ENCODE data around the gene UTRN. TPM values are rescaled to one million over a fixed set of nuclear protein-coding genes. Genes with fewer than 3 reads are reported as not detected.

Gene UTRN
- total and polyA plus RNA-seq, 8 donors, result 144 to 253 (median 198) TPM

DNA sequence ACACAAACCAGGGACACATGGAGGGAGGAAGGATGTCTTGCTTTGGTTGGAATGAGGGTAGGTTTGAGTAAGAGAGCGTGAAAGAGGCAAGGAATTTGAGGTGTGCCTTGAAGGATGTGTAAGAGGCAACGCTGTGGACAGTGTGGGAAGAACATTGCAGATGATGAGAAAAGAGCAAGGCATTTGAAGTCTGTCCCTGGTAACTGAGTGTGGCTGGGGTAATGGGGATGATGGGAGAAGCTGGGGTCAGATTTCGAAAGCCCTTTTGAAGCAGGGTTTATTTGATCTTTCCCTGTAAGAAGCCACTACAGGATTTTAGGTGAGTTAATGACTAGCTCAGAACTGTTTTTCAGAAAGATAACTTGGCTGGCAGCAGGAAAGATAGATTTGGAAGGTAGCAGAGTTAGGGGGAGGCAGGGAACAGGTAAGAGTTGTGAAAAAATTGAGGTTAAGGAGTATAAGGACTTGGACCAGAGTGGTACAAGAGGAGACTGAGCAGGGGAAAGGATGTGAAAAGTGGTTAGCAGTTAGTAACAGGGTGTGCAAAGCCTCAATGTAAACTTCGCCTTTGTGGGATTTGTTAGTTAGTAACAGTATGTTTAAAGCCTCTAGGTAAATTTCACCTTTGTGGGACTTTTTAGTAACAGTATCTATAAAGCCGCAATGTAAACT lies 17.7 kb downstream of the UTRN start:
- Histone ChIP-seq H3K4me3 (no peak overlapping the region), H3K27me3 (no peaks in the 10 kb centered on the region), H3K4me1 (peaks cover 6 to 31% of the 10 kb centered on the region in 2 donors), H3K9me3 (no peaks in the 10 kb centered on the region), H3K36me3 (no peaks in the 10 kb centered on the region), H3K27ac (no peak overlapping the region)
- intact Hi-C loops (cut with DNase I), result no loop called here
- ATAC-seq (peak; percentile 71), DNase-seq (no peak)
- TF ChIP-seq CTCF (IDR thresholded peaks at IDR 0.05), result no peak

DNA sequence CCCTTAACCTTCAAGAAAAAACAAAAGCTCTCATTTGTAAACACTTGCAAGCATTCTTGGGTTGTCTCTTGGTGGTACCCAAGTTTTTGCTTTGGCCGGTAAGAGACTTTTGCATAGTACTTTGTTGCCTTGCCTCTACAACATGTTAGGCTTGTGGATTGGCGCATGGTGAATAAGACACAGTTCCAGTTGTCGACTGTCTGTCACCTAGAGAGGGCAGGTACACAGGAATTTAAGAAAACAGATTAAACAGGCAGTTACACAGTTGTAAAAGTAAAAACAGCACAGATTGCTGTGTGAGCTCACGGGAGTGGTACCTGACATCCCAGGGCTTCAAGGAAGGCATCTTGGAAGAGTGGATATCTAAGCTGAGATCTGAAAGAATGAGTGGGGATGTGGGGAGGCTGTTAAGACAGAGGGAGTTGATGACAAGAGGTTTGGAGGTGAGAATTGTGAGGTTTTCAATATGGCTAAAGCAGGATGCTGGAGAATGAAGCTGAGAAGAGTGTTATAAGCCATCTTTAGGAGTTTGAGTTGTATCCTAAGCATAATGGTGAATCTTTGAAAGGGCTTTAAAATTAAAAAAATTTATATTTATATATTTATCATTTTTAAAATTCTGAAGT lies 19.2 kb downstream of the UTRN start:
- H3K4me3 ChIP-seq, result no peak overlapping the region
- no peaks in the 10 kb centered on the region for H3K9me3 ChIP-seq
- intact Hi-C loops (cut with DNase I), result no loop called here
- TF ChIP-seq CTCF (IDR thresholded peaks at IDR 0.05), result no peak
- DNase-seq (no peak), ATAC-seq (no peak)
- peaks cover 0 to 15% of the 10 kb centered on the region in 2 donors for H3K36me3 ChIP-seq
- no peaks in the 10 kb centered on the region for H3K27me3 ChIP-seq
- H3K4me1 ChIP-seq, result peaks cover 0 to 28% of the 10 kb centered on the region in 2 donors
- H3K27ac ChIP-seq, result no peak overlapping the region

GRCh38 chr6:144305567-144305966 lies 20.4 kb downstream of the UTRN start:
- H3K27ac ChIP-seq, result no peak overlapping the region
- ATAC-seq (no peak), DNase-seq (no peak)
- no peaks in the 10 kb centered on the region for H3K27me3 ChIP-seq
- H3K36me3 ChIP-seq, result peaks cover 0 to 26% of the 10 kb centered on the region in 2 donors
- peaks cover 0 to 28% of the 10 kb centered on the region in 2 donors for H3K4me1 ChIP-seq
- H3K9me3 ChIP-seq, result no peaks in the 10 kb centered on the region
- intact Hi-C loops (cut with DNase I), result no loop called here
- TF ChIP-seq CTCF (IDR thresholded peaks at IDR 0.05), result no peak
- H3K4me3 ChIP-seq, result no peak overlapping the region

GRCh38 chr6:144305985-144306384 lies 20.9 kb downstream of the UTRN start:
- Histone ChIP-seq H3K4me1 (peaks cover 0 to 31% of the 10 kb centered on the region in 2 donors), H3K4me3 (no peak overlapping the region), H3K27me3 (no peaks in the 10 kb centered on the region), H3K9me3 (no peaks in the 10 kb centered on the region), H3K27ac (no peak overlapping the region), H3K36me3 (peaks cover 0 to 26% of the 10 kb centered on the region in 2 donors)
- DNase-seq, result no peak
- TF ChIP-seq CTCF (IDR thresholded peaks at IDR 0.05), result no peak
- intact Hi-C loops (cut with DNase I), result no loop called here
- ATAC-seq, result peak; percentile 16

DNA sequence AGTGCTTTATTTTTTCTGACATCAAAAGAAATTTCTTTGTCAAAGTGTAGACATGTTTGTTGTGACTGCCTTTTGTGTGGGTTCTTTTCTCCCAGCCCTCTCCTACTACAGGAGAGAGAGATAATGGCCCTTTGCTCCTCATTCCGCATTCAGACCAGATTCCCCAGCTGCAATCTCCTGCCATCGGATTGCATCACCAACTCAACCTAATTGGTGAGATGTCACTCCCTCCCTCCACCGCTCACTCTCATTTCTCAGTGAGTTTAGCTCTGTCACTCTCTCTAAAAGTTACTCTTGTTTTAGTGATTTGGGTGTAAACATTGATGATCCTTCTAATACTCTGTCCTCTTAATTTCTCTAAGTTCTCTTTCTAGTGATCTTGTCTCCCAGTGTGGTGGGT lies 22.7 kb downstream of the UTRN start:
- H3K4me3 ChIP-seq, result no peak overlapping the region
- peaks cover 0 to 26% of the 10 kb centered on the region in 2 donors for H3K36me3 ChIP-seq
- H3K4me1 ChIP-seq, result peaks cover under 1 to 45% of the 10 kb centered on the region in 2 donors
- ATAC-seq (no peak), DNase-seq (no peak)
- no peaks in the 10 kb centered on the region for H3K9me3 ChIP-seq
- intact Hi-C loops (cut with DNase I), result no loop called here
- TF ChIP-seq CTCF (IDR thresholded peaks at IDR 0.05), result no peak
- no peak overlapping the region for H3K27ac ChIP-seq
- H3K27me3 ChIP-seq, result no peaks in the 10 kb centered on the region

Measured in left lung (tissue), 10 donors.